ENCODE data around the gene TTLL6.

TTLL6 gene

DNA sequence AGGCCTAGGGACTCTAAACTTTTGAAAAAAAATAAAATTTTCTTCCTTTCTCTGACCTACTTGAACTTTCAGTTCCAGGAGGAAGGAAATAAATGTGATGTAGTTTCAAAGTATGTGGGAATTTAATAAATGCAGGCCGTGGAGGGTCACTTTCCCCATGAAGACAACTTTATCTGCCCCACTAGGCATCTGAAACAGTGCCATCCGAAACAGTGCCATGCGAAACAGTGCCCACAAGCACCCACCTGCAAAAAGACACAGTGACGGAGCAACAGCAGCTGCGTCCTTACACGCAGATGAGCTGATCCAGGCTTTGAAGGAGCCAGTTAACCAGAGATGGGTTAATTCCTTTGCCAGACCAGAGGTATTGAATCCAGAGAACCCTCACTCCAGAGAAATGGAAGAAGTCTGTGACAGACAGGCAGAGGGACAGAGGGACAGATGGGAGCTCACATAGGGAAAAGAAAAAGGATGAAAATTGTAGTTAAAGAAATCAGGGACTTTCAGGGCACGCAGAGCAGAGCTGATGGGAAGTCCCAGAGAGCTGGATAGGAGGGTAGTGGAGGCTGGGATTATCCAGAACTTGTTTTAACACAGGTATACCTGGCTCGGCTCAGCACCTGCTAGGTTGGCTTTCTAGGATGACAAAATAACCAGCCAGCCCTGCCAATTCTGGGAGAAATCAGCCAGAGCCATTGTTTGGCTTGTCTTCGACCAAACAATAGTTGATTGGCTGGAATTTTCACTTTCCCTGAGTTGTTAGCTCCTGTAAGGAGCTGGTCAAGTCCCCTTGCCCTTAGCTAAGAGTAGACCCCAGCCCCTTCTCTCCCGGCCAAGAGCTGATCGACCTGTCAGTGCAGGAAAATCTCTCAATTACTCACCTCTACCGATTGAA, 71.4 kb downstream of the TTLL6 start:
- in situ Hi-C loops (cut with HindIII; ENCODE audit: low sequenced_read_pairs), result no loop called here

DNA sequence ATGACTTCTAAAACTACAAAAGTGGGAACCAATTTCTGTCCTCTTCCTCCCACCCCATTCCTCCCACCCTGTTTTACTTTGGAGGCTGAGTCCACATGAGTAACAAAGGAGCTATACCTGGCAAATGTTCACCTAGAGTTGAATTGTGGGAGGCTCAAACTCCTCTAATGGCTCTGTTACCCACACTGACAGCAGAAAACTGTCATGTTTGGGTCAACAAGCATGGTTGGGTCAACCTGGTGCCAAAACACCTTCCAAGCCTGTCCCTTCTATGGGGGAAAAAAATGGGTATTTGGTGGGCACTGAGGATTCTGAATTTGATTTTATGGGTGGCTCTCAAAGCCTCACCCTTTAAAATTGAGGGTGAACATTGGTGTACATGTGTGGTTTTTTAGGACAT, 76.5 kb downstream of the TTLL6 start:
- in situ Hi-C loops (cut with HindIII; ENCODE audit: low sequenced_read_pairs), result no loop called here

DNA sequence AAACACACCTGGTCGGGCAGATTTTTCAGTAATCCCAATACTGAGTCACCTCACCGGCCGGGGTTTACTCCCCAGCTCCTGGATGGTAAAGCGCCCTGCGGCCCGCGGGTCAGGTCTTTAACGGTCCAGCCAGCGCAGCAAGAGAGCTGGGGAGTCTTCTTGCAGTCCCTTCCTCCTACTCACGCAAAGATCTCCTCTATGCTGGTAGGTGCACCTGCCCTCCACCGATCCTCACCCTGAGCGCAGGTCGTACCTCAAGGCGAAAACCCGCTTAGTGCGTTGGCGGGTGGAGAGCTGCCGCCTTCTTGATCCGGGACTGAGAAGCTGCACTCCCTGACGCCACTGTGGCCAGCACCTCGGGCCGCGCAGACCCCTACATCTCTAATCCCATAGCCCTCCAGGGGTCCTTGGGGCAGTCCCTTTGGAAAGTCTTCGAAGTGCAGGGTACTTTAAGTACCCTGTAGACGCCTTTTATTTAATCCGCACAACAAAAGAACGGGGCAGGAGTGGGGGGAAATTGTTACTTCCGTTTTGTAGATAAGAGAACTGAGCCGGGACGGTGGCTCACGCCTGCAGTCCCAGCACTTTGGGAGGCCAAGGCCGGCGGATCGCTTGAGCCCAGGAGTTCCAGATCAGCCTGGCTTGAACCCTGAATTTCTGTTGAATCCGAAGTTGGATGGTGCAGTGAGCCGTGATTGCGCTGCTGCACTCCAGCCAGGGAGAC, 78.1 kb downstream of the TTLL6 start:
- in situ Hi-C loops (cut with HindIII; ENCODE audit: low sequenced_read_pairs), result no loop called here

DNA sequence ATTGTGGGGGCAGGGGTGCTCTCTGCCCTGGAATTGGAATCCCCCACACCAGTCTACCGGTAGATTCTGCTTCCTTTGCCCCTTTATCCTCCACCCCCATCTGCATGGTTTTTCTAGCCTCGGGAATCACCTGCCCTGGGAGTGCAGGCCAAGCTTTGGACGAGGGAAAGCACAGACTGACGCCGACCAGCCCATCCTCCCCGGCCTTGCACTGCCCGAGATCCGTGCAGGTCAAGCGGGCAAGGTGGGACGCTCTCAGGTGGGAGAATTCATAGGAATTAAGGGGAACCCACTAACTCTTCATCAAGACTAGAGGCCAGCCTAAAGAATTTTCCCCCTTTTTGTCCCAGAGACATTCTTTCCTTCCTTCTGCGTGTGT, 78.6 kb downstream of the TTLL6 start:
- in situ Hi-C loops (cut with HindIII; ENCODE audit: low sequenced_read_pairs), result no loop called here

DNA sequence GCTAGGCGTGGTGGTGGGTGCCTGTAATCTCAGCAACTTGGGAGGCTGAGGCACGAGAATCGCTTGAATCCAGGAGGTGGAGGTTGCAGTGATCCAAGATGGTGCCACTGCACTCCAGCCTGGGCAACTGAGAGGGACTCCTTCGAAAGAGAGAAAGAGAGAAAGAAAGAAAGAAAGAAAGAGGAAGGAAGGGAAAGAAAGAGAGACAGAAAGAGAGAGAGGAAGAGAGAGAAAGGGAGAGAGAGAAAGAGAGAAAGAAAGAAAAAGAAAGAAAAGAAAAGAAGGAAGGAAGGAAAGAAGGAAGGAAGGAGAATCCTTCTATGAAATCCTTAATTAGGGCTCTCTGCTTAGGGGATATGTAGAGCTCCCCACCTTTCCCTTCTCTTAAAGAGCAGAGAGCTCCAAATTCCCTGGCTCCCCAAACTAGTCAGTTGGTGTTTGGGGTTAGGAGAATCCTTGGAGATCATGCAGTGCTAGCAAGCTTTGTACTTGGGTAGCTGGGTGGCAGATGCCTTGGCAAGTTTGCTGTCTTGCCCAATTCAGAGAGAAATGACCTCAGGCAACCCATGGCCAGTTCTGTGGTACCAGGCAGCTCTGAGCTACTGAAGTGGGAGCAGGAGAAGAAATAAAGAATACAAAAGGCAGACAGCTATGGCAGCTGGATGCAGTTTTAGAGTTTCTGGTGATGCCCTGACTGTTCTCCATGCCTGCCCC, 79.5 kb downstream of the TTLL6 start:
- in situ Hi-C loops (cut with HindIII; ENCODE audit: low sequenced_read_pairs), result no loop called here

DNA sequence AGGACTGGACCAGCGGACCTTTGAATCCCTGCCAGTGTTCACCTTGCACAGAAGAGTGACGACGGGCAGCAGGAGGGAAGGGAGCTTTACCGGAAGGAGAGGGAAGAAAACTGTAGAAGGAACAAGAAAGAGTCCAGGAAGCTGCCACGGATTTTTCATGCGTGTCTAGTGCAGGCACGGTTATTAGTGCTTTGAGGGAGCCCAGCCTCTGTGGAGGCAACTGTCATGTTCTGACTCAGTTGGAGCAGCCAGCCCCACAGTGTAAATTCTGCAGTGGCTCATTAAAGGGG, 82.0 kb downstream of the TTLL6 start:
- in situ Hi-C loops (cut with HindIII; ENCODE audit: low sequenced_read_pairs), result no loop called here

DNA sequence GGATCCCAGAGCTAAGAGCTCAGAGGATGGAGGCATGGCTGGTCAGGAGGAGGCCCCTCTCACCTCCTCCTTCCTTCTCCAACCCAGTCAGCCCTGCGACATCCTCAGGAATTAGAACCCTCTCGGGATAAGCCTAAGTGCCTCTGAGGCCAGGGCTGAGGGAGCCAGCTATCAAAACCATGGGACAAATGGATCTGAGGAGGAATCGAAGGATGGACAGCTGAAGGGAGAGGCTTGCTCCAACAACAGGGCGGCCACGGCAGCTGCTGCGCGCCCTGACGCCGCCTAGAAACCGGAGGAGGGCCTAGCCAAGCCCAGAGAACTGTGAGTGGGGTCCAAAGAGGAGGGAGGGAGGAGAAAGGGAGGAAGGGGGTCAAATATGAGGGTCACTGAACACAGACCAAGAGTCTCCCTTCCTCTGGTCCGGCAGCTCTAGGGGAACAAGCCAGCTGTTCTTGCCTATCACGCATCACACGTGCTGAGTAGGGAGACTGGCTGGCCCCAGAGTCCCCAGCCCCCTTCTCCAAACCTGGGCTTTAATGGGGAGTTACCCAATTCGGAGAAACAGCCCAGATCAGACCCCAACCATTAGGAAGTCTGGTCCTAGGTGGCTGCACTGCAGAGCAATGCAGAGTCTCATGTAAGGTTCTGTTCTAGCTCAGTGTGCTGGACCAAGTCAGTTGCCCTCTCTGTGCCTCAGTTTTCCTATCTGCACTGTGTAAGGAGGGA, 82.5 kb downstream of the TTLL6 start:
- in situ Hi-C loops (cut with HindIII; ENCODE audit: low sequenced_read_pairs), result no loop called here

DNA sequence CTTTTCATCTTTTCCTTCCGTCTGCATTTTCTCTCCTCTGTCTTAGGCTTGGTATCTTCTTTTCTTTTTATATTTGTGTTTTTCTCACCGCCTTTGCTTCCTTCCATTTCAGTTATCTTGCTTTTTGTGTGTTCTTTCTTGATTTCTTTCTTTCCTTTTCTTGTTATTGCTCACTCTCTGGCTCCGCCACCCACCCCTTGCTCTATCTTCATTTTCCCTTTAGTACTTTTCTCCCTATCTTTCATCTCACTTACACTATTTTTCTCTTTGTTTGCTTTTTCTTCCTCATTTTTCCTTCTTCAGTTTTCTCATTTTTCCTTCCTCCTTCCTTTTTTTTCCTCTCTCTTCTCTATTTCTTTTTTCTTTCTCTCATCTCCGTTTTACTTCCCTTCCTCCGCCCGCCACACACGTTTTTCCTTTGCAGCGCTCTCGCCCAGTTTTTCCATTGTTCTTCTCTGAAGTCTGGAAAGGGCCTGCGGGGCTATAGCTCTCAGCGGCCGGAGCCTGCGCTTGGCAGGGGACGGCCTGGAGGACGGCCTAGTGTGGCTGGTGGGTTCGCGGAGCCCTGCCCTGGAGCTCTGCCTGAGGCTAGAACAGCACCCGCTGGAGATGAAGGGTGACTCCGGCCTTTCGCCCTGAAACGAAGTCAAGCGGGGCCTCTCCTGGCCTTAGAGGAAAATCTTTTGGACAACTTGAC, 83.2 kb downstream of the TTLL6 start:
- in situ Hi-C loops (cut with HindIII; ENCODE audit: low sequenced_read_pairs), result no loop called here

DNA sequence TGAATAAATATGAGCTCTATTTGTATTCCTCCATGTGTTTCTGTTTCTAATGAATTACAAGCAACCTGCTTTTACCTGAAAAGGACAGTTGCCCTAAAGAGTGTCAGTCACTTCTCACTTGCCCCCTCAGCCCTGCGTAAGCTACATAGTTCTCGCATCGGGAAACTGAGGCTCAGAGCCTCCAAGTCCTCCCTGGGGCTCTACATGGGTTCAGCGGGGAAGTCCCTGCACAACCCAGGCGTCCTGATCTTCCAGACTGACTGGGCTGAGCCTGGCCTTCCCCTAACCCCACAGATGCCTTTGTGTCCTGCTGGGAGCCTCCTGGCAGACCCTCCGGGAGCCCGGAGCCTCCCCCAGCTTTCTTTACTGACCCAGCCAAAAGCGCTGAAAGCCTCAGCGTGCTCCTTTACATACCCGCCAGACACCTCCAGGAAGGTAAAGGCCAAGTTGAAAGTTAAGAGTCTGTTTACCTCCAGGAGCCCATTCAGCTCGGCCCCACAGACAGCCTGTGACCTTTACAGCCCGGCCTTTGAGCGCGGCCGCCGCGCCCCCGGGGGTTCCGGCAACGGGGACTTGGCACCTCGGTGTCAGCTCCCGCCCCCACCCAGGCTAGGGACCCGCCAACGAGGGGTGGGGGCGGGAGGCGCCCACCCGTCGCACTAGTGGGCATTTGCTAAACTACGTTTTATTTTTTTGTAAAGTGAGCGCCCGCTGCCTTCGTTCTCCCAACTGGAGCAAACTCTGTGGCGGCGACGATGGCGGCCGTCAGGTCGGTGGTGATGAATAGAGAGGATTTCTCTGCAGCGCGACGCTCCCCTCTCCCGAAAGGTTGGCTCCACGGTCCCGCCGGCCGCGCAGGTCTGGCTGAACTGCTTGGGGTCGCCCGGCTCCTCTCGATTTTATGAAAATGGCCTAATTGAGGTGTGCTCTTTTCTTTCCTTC, 84.1 kb downstream of the TTLL6 start:
- in situ Hi-C loops (cut with HindIII; ENCODE audit: low sequenced_read_pairs), result no loop called here

DNA sequence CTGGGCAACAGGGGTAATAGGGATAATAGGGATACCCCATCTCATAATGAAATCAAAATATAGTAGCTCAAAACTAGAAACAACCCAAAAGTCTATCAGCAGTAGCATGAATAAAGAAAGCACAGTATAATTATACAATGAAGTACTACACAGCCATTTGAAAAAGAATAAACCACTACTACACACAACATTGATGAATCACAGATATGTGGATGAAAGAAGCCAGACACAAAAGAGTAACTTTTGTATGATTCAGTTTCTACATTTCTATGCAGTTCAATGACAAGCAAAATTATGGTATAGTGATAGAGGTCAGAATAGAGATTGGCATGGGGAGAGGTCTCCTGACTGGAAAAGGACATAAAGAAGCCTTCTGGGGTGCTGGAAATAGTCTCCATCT, 85.7 kb downstream of the TTLL6 start:
- in situ Hi-C loops (cut with HindIII; ENCODE audit: low sequenced_read_pairs), result no loop called here

DNA sequence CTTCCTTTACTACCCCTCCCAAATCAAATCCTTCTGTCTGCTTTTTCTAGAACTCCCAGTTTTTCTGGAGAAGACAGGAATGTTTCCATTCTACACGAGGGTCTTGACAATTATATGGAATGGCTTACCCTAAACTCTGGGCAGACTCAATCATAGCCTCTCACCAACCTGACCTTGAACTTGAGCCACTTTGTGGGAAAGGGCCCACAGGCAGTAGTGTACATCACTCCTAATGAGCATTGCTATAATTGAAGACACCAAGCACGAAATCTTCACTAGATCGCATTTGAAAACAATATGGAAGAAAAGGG, 86.8 kb downstream of the TTLL6 start:
- in situ Hi-C loops (cut with HindIII; ENCODE audit: low sequenced_read_pairs), result no loop called here

DNA sequence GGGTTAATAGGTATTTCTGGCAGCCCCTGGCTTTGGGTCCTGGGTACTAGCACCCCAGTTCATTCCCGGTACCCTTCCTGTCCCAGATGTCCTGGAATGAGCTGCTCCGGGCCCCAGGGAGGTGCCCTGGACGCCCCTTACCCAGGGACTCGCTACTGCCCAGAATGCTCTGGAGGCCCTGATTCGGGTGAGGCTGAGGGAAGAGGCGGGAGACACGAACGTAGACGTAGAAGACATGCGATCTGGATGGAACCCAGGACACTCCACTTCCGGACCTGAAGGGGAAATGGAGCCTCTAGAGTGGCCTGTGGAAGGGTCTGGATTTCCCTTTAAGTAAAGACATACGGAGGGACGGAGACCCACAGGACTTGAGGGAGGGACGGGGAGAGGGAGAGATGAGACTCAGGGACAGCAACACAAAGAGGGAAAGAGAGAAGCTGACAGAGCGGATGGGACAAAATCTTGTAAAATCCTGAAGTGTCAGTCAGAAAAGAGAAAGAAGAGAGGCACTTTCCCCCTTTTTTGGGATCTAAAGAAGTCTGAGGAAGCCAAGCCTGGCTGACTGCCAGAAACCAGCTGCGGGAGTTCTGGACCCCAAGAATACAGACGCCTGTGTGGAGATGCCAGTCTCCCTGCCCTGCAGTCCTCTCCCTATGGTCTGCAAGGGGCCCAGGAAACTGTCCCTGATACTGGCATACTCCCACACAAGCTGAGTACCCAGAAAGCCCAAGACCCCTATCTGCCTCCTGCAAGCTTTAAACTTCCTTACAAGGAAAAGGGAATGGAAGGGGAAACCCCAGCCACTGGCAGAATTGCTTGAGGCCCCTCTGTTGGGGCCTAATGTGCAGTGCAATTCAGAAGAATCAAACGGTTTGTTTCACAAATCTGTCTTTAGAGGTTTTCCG, 87.4 kb downstream of the TTLL6 start:
- in situ Hi-C loops (cut with HindIII; ENCODE audit: low sequenced_read_pairs), result no loop called here

DNA sequence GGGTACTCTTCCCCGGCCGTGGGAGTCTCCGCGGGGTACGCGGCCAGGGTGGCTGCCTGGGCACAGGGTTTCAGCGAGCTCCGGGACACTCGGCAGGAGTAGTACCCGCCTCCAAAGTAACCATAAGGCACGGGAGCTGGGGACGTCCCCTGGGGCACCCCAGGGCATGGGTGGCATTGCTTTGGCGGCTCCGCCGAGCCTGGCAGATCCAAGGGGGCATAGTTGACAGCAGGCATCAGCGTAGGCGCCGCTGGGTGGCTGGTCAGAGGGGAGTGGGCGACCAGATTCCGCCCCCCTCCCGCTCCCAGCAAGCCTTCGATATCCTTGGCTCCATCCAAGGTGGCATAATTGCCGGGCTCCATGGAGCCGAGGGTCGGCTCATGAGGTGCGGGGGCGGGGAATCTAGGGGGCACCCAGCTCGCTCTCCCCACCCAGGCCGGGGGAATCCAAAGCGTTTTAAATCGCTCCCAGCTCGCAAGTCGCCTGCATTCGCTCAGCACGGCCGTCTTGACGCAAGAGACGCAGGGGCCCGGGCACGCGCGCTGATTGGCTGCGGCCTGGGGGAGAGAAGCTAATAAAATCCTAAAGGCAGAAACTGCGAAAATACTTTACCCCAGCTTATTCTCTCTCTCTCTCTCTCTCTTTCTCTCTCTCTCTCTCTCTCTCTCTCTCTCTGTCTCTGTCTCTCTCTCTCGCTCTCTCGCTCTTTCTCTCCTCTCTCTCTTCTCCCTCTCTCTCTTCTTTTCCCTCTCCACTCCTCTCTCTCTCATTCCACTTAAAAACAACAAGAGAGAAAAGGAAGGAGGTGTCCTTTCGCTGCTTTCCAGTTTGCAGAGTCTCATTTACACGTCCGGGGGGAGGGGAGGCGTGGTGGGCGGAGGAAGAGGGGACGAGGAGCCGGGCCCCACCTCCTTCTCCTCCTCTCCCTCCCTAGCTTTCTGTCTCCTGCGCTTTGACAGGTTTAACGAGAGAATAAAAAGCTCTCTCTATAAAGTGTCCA, 88.5 kb downstream of the TTLL6 start, which contains the start of gene HOXB13:
Gene HOXB13 (minus strand): TSS at position 519 of the 1,000 bp plus-strand sequence. CDS start 157 bp downstream, at position 362.
- in situ Hi-C loops (cut with HindIII; ENCODE audit: low sequenced_read_pairs), result no loop called here

DNA sequence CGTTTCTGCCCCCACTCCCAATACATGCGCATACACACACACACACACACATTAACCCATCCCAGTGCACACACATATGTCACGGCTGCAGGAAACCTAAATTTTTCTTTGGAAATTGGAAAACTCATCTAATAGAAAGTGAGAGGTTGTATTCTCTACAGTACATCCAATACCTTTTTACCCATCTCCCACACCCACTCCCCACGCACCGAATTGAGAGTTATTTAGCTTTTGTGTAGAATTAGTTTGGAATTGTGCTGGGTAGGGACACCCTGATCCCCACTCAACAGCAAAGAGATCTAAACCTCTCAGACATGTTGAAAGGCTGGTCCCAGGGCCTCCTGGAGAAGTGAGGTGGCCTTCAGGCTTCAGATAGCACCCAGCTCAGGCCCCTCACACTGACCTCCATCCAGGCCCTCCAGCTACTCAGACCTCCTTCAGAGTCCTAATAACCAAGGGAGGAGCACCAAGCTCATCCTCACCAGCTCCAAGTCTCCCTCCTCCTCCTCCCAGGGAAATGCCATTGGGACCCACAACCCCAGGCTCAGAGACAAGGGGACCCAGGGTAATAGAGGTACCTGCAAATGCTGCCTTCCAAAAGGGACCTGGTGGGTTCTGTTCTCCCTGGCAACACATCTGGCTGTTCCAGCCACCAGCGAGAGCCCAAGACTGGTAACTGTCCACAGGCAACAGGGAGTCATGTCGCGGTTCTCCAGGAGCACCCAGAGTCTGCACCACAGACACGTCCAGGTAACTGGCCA, 89.4 kb downstream of the TTLL6 start:
- in situ Hi-C loops (cut with HindIII; ENCODE audit: low sequenced_read_pairs), result no loop called here

DNA sequence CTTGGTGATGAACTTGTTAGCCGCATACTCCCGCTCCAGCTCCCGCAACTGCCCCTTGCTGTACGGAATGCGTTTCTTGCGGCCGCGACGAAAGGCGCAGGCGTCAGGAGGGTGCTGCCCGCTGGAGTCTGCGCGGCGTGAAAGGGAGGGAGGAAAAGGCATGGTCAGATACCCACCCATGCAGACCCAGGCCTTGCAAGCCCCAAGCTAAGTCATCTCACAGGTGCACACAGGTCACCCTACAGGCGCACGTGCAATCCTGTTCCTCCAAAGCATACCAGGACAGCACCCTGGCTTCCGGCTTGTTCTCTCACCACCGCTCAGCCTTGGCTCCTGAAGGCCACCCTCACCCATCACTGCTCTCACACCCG, 90.1 kb downstream of the TTLL6 start:
- in situ Hi-C loops (cut with HindIII; ENCODE audit: low sequenced_read_pairs), result no loop called here

DNA sequence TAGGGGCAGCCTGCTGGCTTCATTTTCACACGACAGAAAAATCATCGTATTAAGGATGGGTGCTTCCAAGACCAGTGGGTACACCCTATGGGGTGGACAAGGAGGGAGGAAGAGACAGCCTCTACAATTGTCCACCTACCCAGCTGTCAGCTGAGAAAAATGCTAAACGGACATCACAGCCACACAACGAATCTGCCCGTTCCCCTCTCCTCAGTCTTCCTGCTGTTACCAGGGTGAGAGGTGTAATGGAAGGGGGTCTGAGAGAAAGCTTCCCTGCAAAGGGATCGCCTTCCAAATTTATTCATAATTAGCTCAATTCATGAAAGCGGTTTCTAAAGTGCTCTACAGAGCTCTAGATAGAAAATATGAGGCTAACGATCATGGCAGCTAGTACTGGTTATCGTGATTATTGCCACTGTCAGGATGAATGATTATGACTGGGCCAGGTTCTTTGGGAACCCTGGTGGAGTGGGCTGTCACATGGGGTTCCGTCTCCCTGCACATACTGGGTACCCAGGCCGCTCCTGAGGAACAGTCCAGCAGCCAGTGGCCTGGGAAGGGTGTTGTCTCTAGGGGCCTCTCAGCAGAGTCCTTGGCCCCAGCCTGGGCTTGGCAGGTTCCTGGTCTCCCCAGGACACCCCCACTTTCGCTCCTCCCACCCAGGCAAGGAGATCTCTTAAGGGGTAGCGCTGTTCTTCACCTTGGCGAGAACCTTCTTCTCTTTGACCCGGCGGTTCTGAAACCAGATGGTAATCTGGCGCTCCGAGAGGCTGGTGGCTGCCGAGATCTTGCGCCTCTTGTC, 90.7 kb downstream of the TTLL6 start:
- in situ Hi-C loops (cut with HindIII; ENCODE audit: low sequenced_read_pairs), result no loop called here

All from DLD1 (cell line).